Measurements from ENCODE around the gene SHH.

DNA sequence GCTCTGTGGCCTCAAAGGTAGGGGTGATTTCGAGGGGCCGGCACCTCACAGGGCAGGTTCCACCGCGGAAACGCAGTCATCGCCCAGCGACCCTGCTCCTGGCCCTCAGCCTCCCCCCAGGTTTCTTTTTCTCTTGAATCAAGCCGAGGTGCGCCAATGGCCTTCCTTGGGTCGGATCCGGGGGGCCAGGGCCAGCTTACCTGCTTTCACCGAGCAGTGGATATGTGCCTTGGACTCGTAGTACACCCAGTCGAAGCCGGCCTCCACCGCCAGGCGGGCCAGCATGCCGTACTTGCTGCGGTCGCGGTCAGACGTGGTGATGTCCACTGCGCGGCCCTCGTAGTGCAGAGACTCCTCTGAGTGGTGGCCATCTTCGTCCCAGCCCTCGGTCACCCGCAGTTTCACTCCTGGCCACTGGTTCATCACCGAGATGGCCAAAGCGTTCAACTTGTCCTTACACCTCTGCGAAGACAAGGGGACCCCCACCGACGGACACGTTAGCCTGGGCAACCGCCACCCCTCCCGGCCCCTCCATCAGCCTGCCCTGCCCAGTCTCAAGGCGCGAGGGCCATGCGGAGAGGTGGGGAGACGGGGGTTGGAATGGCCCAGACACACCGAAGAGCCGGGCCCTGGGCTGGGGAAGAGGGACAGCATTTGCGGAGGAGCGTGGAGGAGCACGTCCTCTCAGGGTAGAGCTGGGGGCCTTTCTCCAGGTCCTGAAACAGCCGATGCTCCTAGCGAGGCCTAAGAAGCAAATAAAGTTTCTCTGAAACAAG lies 6.0 kb downstream of the SHH start:
- TF ChIP-seq EZH2 (IDR thresholded peaks at IDR 0.05; ENCODE audit: low read depth, unreplicated experiment) (peak; percentile 41), NANOG (IDR thresholded peaks at IDR 0.05; ENCODE audit: borderline replicate concordance) (no peak), POLR2AphosphoS5 (IDR thresholded peaks at IDR 0.05; ENCODE audit: low read depth) (no peak), CREB1 (CRISPR knock-in tag; IDR thresholded peaks at IDR 0.05; ENCODE audit: low read depth) (no peak), JUNB (IDR thresholded peaks at IDR 0.05; ENCODE audit: unreplicated experiment) (no peak)
- TF ChIP-seq, protein P1, sequence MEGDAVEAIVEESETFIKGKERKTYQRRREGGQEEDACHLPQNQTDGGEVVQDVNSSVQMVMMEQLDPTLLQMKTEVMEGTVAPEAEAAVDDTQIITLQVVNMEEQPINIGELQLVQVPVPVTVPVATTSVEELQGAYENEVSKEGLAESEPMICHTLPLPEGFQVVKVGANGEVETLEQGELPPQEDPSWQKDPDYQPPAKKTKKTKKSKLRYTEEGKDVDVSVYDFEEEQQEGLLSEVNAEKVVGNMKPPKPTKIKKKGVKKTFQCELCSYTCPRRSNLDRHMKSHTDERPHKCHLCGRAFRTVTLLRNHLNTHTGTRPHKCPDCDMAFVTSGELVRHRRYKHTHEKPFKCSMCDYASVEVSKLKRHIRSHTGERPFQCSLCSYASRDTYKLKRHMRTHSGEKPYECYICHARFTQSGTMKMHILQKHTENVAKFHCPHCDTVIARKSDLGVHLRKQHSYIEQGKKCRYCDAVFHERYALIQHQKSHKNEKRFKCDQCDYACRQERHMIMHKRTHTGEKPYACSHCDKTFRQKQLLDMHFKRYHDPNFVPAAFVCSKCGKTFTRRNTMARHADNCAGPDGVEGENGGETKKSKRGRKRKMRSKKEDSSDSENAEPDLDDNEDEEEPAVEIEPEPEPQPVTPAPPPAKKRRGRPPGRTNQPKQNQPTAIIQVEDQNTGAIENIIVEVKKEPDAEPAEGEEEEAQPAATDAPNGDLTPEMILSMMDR (conservative IDR thresholded peaks at IDR 0.05; ENCODE audit: low read depth in 2 of 2), result no peak
- TF ChIP-seq, protein P2, sequence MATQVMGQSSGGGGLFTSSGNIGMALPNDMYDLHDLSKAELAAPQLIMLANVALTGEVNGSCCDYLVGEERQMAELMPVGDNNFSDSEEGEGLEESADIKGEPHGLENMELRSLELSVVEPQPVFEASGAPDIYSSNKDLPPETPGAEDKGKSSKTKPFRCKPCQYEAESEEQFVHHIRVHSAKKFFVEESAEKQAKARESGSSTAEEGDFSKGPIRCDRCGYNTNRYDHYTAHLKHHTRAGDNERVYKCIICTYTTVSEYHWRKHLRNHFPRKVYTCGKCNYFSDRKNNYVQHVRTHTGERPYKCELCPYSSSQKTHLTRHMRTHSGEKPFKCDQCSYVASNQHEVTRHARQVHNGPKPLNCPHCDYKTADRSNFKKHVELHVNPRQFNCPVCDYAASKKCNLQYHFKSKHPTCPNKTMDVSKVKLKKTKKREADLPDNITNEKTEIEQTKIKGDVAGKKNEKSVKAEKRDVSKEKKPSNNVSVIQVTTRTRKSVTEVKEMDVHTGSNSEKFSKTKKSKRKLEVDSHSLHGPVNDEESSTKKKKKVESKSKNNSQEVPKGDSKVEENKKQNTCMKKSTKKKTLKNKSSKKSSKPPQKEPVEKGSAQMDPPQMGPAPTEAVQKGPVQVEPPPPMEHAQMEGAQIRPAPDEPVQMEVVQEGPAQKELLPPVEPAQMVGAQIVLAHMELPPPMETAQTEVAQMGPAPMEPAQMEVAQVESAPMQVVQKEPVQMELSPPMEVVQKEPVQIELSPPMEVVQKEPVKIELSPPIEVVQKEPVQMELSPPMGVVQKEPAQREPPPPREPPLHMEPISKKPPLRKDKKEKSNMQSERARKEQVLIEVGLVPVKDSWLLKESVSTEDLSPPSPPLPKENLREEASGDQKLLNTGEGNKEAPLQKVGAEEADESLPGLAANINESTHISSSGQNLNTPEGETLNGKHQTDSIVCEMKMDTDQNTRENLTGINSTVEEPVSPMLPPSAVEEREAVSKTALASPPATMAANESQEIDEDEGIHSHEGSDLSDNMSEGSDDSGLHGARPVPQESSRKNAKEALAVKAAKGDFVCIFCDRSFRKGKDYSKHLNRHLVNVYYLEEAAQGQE (IDR thresholded peaks at IDR 0.05; ENCODE audit: unreplicated experiment), result no peak
- TF ChIP-seq, protein P3, sequence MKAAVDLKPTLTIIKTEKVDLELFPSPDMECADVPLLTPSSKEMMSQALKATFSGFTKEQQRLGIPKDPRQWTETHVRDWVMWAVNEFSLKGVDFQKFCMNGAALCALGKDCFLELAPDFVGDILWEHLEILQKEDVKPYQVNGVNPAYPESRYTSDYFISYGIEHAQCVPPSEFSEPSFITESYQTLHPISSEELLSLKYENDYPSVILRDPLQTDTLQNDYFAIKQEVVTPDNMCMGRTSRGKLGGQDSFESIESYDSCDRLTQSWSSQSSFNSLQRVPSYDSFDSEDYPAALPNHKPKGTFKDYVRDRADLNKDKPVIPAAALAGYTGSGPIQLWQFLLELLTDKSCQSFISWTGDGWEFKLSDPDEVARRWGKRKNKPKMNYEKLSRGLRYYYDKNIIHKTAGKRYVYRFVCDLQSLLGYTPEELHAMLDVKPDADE (IDR thresholded peaks at IDR 0.05), result no peak

Data from GM23338 (cell line).